KMS-11 (cell line): ENCODE results near the gene TOP1.

Experiments used
- H2AFZ ChIP-seq: fragments of 200-600 bp; sonication (generic); 2 replicates; pipeline ENCODE4 v1.6.1; 2016; ENCODE audit warnings: antibody characterized with exemption, mixed run types, low read depth
- H3K27ac ChIP-seq: fragments of 200-600 bp; sonication (generic); 2 replicates; pipeline ENCODE4 v1.6.1; 2016; ENCODE audit warnings: mild to moderate bottlenecking, mixed run types
- H3K27me3 ChIP-seq: fragments of 200-600 bp; sonication (generic); 2 replicates; pipeline ENCODE4 v1.6.1; 2017; ENCODE audit warnings: mild to moderate bottlenecking, low read depth, mixed run types, moderate library complexity; ENCODE audit not compliant: insufficient read depth
- H3K36me3 ChIP-seq: fragments of 200-600 bp; sonication (generic); 2 replicates; pipeline ENCODE4 v1.6.1; 2017; ENCODE audit warnings: mild to moderate bottlenecking, mixed run types; ENCODE audit not compliant: insufficient read depth
- H3K4me1 ChIP-seq: fragments of 200-600 bp; sonication (generic); 2 replicates; pipeline ENCODE4 v1.6.1; 2016; ENCODE audit warnings: mild to moderate bottlenecking, low read depth, mixed run types; ENCODE audit not compliant: poor library complexity, severe bottlenecking
- H3K4me2 ChIP-seq: fragments of 200-600 bp; sonication (generic); 2 replicates; pipeline ENCODE4 v1.7.0; 2016; ENCODE audit warnings: mild to moderate bottlenecking, mixed run types
- H3K4me3 ChIP-seq: fragments of 200-600 bp; sonication (generic); IDR thresholded peaks from 2 replicates; pipeline ENCODE4 v1.6.1; 2017; ENCODE audit warnings: low read depth, low read length, mixed read lengths; ENCODE audit not compliant: insufficient read depth
- H3K79me2 ChIP-seq: fragments of 200-600 bp; sonication (generic); 2 replicates; pipeline ENCODE4 v1.6.1; 2016; ENCODE audit warnings: low read depth, mixed run types; ENCODE audit not compliant: insufficient read depth
- H3K9ac ChIP-seq: fragments of 200-600 bp; sonication (generic); 2 replicates; pipeline ENCODE4 v1.6.1; 2016; ENCODE audit warnings: mild to moderate bottlenecking, mixed run types
- H4K20me1 ChIP-seq: fragments of 200-600 bp; sonication (generic); 2 replicates; pipeline ENCODE4 v1.6.1; 2016; ENCODE audit warnings: mild to moderate bottlenecking, mixed run types; ENCODE audit not compliant: insufficient read depth
- TF ChIP-seq, protein P1 (sequence below): fragments of 200-600 bp; sonication (generic); conservative IDR thresholded peaks from 2 replicates; pipeline ENCODE4 v1.6.1; 2017; ENCODE audit warnings: low read depth, mild to moderate bottlenecking, antibody characterized with exemption, low read length, moderate library complexity, mixed read lengths

The TOP1 gene

DNA sequence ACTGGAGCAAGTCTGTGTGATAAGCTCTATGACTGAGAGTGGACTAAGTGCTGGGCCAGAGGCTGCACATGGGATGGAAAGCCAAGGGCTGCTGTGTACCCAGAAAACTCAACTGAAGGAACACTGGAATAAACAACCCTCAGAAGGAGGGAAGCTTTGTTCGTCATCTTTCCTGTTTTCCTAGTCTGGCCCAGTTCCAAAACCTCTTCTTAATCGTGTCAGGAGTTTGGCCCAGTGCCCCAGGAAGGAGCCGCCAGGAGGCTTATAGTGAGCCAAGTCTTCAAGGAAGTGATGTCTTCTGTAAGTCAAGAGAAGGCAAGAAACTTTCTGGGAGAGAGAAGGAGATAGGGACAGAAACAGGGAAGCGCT is 23.3 kb upstream of the TOP1 start:
- TF ChIP-seq, protein P1, sequence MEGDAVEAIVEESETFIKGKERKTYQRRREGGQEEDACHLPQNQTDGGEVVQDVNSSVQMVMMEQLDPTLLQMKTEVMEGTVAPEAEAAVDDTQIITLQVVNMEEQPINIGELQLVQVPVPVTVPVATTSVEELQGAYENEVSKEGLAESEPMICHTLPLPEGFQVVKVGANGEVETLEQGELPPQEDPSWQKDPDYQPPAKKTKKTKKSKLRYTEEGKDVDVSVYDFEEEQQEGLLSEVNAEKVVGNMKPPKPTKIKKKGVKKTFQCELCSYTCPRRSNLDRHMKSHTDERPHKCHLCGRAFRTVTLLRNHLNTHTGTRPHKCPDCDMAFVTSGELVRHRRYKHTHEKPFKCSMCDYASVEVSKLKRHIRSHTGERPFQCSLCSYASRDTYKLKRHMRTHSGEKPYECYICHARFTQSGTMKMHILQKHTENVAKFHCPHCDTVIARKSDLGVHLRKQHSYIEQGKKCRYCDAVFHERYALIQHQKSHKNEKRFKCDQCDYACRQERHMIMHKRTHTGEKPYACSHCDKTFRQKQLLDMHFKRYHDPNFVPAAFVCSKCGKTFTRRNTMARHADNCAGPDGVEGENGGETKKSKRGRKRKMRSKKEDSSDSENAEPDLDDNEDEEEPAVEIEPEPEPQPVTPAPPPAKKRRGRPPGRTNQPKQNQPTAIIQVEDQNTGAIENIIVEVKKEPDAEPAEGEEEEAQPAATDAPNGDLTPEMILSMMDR: no peak
- Histone ChIP-seq H3K9ac (no peak overlapping the region), H3K27me3 (no peaks in the 10 kb centered on the region), H4K20me1 (no peaks in the 10 kb centered on the region), H3K79me2 (no peaks in the 10 kb centered on the region), H3K27ac (no peak overlapping the region), H3K36me3 (no peaks in the 10 kb centered on the region), H2AFZ (no peak overlapping the region), H3K4me1 (peaks cover 62% of the 10 kb centered on the region), H3K4me3 (no peak overlapping the region), H3K4me2 (no peak overlapping the region)

DNA sequence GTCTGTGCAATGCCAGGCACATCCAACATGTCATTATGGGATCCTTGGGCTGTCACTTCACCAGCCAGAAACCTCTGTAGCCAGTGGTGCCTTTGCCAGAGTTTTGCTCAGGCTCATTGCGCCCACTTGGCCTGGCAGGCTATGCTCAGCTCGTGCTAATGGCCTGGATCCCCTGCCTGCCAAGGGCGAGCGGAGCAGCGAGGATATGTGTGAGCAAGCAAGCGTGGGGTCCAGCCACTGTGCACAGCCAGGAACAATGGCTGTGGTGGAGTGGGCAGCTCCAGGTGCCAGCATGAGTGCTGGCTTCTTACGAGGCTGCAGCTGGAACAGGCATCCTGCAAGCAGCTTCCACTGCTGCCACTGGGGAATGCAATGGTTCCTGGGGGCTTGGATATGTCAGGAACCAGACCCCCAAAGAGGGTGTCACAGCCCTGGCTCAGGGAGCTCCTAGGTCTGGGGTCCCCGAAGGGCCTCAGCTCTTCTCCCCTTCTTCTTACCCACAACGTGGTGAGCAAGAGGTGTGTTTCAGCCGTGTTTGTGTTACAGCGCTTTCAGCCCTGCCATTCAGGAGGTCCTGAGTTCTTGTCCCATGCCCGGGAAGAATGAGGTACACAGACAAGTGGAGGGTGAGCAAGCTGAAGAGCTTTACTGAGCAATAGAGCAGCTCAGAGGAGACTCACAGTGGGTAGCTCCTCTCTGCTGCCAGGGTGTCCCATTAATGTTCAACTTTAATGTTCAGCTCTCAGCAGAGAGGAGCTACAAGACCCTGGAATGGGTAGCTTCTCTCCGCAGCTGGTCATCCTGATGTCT is 22.3 kb upstream of the TOP1 start:
- Histone ChIP-seq H3K27ac (no peak overlapping the region), H3K36me3 (no peaks in the 10 kb centered on the region), H3K9ac (no peak overlapping the region), H3K79me2 (no peaks in the 10 kb centered on the region), H4K20me1 (no peaks in the 10 kb centered on the region), H2AFZ (no peak overlapping the region), H3K4me2 (no peak overlapping the region), H3K27me3 (no peaks in the 10 kb centered on the region), H3K4me3 (no peak overlapping the region), H3K4me1 (peaks cover 72% of the 10 kb centered on the region)
- TF ChIP-seq, protein P1: no peak

DNA sequence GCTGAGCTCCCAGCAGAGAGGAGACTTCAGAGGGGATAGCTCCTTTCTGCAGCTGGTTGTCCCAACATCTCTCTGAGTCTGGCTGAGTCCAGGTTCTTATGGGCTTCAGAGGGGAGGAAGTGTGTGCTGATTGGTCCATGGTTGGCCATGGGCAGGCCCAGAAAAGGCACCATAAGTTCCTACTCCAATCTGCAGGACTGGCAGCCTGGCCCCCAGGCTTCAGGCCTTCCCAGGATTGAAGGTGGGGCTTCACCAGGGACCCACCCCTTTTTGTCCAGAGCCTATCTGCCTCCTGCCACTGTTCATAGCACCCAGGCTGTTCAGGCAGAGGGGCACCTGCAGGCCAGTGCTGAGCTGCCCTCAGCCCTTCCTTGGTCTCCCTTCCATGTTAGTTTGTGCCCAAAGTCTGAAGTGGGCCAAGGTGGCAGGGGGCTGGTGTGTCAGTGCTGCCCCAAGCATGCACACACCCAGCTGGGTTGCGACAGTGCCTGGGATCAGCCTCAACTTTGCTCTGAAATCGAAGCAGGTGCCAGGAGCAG is 21.6 kb upstream of the TOP1 start:
- no peak overlapping the region for H3K4me2 ChIP-seq
- peaks cover 79% of the 10 kb centered on the region for H3K4me1 ChIP-seq
- H3K9ac ChIP-seq: no peak overlapping the region
- no peaks in the 10 kb centered on the region for H3K36me3 ChIP-seq
- no peak overlapping the region for H2AFZ ChIP-seq
- H4K20me1 ChIP-seq: no peaks in the 10 kb centered on the region
- no peak overlapping the region for H3K27ac ChIP-seq
- TF ChIP-seq, protein P1: no peak
- no peaks in the 10 kb centered on the region for H3K27me3 ChIP-seq
- H3K79me2 ChIP-seq: no peaks in the 10 kb centered on the region
- no peak overlapping the region for H3K4me3 ChIP-seq

DNA sequence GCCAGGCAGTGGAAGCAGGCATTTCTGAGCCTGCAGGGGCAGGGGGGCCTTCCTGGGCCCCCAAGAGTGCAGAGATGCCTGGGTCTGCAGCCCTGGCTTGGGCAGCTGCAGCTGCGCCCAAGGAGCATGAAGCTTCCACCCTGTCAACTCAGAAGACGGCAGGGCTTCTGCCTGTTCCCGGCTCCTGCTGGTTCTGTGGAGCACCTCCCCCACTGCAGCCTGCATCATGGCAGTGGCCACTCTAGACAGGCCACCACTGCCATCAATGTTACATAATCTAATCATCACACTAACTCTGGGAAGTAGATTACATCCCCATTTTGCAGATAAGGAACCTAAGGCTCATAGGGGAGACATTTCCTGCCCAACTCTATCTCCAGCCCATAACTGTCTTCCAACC is 21.1 kb upstream of the TOP1 start:
- no peaks in the 10 kb centered on the region for H4K20me1 ChIP-seq
- TF ChIP-seq, protein P1: no peak
- H3K79me2 ChIP-seq: no peaks in the 10 kb centered on the region
- H3K9ac ChIP-seq: no peak overlapping the region
- H3K27me3 ChIP-seq: no peaks in the 10 kb centered on the region
- H3K4me3 ChIP-seq: no peak overlapping the region
- H2AFZ ChIP-seq: no peak overlapping the region
- no peak overlapping the region for H3K4me2 ChIP-seq
- H3K27ac ChIP-seq: no peak overlapping the region
- peaks cover 79% of the 10 kb centered on the region for H3K4me1 ChIP-seq
- H3K36me3 ChIP-seq: no peaks in the 10 kb centered on the region
